GM12874 (cell line): Measurements from ENCODE around the gene APOLD1.

Experiments
- CTCF ChIP-seq: IDR thresholded peaks from 2 replicates; pipeline ENCODE4 v1.5.1; 2011; ENCODE audit warnings: low read depth, mild to moderate bottlenecking, control low read depth, low read length, moderate library complexity; ENCODE audit not compliant: insufficient read depth

APOLD1 gene

GRCh38 chr12:12839003-12839395 lies 53.5 kb downstream of the APOLD1 start:
- TF ChIP-seq CTCF: no peak

GRCh38 chr12:12839873-12840579 lies 54.6 kb downstream of the APOLD1 start:
- no peak for TF ChIP-seq CTCF

GRCh38 chr12:12840580-12840899 lies 55.1 kb downstream of the APOLD1 start:
- no peak for TF ChIP-seq CTCF
